ENCODE measurements around the gene RASSF4. TPM values are rescaled to one million over a fixed set of nuclear protein-coding genes. Genes with fewer than 3 reads are reported as not detected.
A peak's percentile ranks its signal among the peaks of the same experiment; 100 is the strongest.

Gene RASSF4
- total RNA-seq, 1 donor from 2014 or later = 2.0 TPM

- H3K4me1 Mint-ChIP-seq = no peaks in the 10 kb centered on the region
- intact Hi-C loops (cut with micrococcal nuclease) = loop anchor here (1.0 to 2.0 kb wide), 3 partner anchors 43 to 302 kb away; partner anchors contain the start of gene ZNF22
- ATAC-seq (ENCODE audit: low read depth) = peak; percentile 97
- H3K9me3 Mint-ChIP-seq = no peaks in the 10 kb centered on the region
- CTCF ChIA-PET = interaction anchor here (0.6 to 4.6 kb wide), 15 partner anchors 11 to 75 kb away, joined by 3 to 60 read pairs (median 4); partner anchors contain the start of genes DEPP1 and ZNF22
- DNase-seq = peak; percentile 84
- no peaks in the 10 kb centered on the region for H3K27me3 Mint-ChIP-seq
- H3K27ac Mint-ChIP-seq = no peak overlapping the region
- POLR2A ChIA-PET = interaction anchor here (0.7 to 2.8 kb wide), 5 partner anchors 31 to 69 kb away, joined by 3 to 12 read pairs (median 5); no protein-coding TSS in a partner anchor
- TF ChIP-seq, protein P1, sequence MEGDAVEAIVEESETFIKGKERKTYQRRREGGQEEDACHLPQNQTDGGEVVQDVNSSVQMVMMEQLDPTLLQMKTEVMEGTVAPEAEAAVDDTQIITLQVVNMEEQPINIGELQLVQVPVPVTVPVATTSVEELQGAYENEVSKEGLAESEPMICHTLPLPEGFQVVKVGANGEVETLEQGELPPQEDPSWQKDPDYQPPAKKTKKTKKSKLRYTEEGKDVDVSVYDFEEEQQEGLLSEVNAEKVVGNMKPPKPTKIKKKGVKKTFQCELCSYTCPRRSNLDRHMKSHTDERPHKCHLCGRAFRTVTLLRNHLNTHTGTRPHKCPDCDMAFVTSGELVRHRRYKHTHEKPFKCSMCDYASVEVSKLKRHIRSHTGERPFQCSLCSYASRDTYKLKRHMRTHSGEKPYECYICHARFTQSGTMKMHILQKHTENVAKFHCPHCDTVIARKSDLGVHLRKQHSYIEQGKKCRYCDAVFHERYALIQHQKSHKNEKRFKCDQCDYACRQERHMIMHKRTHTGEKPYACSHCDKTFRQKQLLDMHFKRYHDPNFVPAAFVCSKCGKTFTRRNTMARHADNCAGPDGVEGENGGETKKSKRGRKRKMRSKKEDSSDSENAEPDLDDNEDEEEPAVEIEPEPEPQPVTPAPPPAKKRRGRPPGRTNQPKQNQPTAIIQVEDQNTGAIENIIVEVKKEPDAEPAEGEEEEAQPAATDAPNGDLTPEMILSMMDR (IDR thresholded peaks at IDR 0.05) = peak; percentile 63
- H3K4me3 Mint-ChIP-seq = no peak overlapping the region
- H3K36me3 Mint-ChIP-seq (ENCODE audit: low read depth) = no peaks in the 10 kb centered on the region
Observed at GRCh38 chr10:44932517-44933450, 26.8 kb upstream of the RASSF4 start.

DNA sequence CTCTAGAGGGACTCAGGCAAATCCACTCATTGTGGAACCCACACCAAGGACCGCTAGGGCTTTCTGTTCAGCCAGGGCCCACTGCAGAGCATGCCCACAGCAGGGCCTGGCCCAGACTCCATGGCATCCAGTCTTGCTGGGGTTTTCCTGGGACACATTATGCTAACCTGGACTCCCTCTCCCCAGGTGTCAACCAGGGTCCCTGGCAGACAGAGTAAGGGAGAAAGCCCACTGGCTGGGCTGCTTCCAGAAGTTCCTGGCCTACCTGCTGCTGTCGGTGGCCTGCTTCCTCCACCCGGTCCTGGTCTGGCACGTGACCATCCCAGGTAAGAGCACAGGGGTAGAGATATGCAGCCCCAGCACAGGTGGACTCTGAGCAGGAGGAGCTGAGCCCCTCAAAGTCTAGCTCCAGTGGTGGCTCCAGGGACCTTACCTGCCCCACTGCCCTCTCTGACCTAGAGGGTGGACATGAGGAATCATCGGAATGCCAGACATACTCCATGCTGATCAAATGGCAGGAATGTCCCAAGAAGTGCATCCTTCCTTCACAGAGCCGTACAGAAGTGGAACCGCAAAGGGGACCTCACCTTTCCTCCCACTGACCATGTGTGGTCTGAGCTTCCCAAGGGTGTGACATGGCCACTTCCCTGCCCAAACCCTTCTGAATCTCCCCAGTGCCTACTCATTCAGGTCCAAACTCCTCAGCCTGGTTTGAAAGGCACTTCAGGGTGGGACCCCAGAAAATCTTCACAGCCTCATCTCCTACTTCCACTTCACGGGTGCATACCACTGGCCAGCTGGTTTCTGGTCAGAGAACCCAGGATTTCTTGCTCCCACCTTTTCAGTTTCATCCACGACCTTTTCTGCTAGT, 25.9 kb upstream of the RASSF4 start:
- intact Hi-C loops (cut with micrococcal nuclease) = loop anchor here (2.0 kb wide), 2 partner anchors 67 to 301 kb away; partner anchors contain the start of gene ZNF22
- CTCF ChIA-PET = interaction anchor here (0.6 to 4.6 kb wide), 14 partner anchors 11 to 74 kb away, joined by 3 to 60 read pairs (median 4); partner anchors contain the start of genes DEPP1 and ZNF22
- DNase-seq (no peak), ATAC-seq (ENCODE audit: low read depth) (no peak)
- Mint-ChIP-seq H3K27me3 (no peaks in the 10 kb centered on the region), H3K36me3 (ENCODE audit: low read depth) (no peaks in the 10 kb centered on the region), H3K4me3 (no peak overlapping the region), H3K9me3 (no peaks in the 10 kb centered on the region), H3K27ac (no peak overlapping the region), H3K4me1 (no peaks in the 10 kb centered on the region)
- POLR2A ChIA-PET = interaction anchor here (0.7 to 2.8 kb wide), 5 partner anchors 30 to 68 kb away, joined by 3 to 12 read pairs (median 5); no protein-coding TSS in a partner anchor
- TF ChIP-seq, protein P1 (IDR thresholded peaks at IDR 0.05) = no peak

GRCh38 chr10:44934416-44935200, 25.0 kb upstream of the RASSF4 start:
- H3K27ac Mint-ChIP-seq = no peak overlapping the region

GRCh38 chr10:44935201-44935965, 24.2 kb upstream of the RASSF4 start:
- Mint-ChIP-seq H3K9me3 (no peaks in the 10 kb centered on the region), H3K27ac (no peak overlapping the region), H3K4me1 (no peaks in the 10 kb centered on the region), H3K27me3 (no peaks in the 10 kb centered on the region), H3K36me3 (ENCODE audit: low read depth) (no peaks in the 10 kb centered on the region), H3K4me3 (no peak overlapping the region)
- DNase-seq (no peak), ATAC-seq (ENCODE audit: low read depth) (no peak)
- CTCF ChIA-PET = interaction anchor here (1.4 to 4.6 kb wide), 4 partner anchors 12 to 43 kb away, joined by 3 to 60 read pairs (median 14); partner anchors contain the start of gene DEPP1
- intact Hi-C loops (cut with micrococcal nuclease) = no loop called here
- TF ChIP-seq, protein P1 (IDR thresholded peaks at IDR 0.05) = no peak
- POLR2A ChIA-PET = no interaction called here

More at GRCh38 chr10:44934416-44935200, 25.0 kb upstream of the RASSF4 start:
- no peaks in the 10 kb centered on the region for H3K9me3 Mint-ChIP-seq
- H3K4me1 Mint-ChIP-seq = no peaks in the 10 kb centered on the region
- H3K36me3 Mint-ChIP-seq (ENCODE audit: low read depth) = no peaks in the 10 kb centered on the region
- DNase-seq = peak; percentile 9
- intact Hi-C loops (cut with micrococcal nuclease) = no loop called here
- H3K27me3 Mint-ChIP-seq = no peaks in the 10 kb centered on the region
- ChIA-PET CTCF (interaction anchor here (1.4 to 4.6 kb wide), 4 partner anchors 12 to 44 kb away, joined by 3 to 60 read pairs (median 14); partner anchors contain the start of gene DEPP1), POLR2A (interaction anchor here (2.8 kb wide), 1 partner anchor 39 kb away, joined by 12 read pairs; no protein-coding TSS in a partner anchor)
- no peak for ATAC-seq (ENCODE audit: low read depth)
- TF ChIP-seq, protein P1 (IDR thresholded peaks at IDR 0.05) = no peak
- no peak overlapping the region for H3K4me3 Mint-ChIP-seq

All from activated B cell treated with CpG ODN at 0.5 μM for 24 hours (primary cell).